Measurements from ENCODE around the gene PRKG1. TPM values are rescaled to one million over a fixed set of nuclear protein-coding genes. Genes with fewer than 3 reads are reported as not detected.

PRKG1 gene
- total RNA-seq, 1 donor from 2014 or later = 22.8 TPM

- Mint-ChIP-seq H3K27me3 (ENCODE audit: low read depth) (no peaks in the 10 kb centered on the region), H3K4me1 (ENCODE audit: low read depth) (peaks cover 5% of the 10 kb centered on the region), H3K36me3 (ENCODE audit: low read depth) (peaks cover 5% of the 10 kb centered on the region), H3K4me3 (ENCODE audit: unreplicated experiment) (no peak overlapping the region), H3K9me3 (ENCODE audit: low read depth) (no peaks in the 10 kb centered on the region), H3K27ac (ENCODE audit: unreplicated experiment) (no peak overlapping the region)
- no peak for DNase-seq (ENCODE audit: low spot score)
- no peak for TF ChIP-seq CTCF (IDR thresholded peaks at IDR 0.05)
These were observed 39.5 kb upstream of the PRKG1 start for GRCh38 chr10:51034769-51035168.

GRCh38 chr10:51035344-51035743 lies 38.9 kb upstream of the PRKG1 start:
- TF ChIP-seq CTCF (IDR thresholded peaks at IDR 0.05) = no peak
- H3K36me3 Mint-ChIP-seq (ENCODE audit: low read depth) = peaks cover 5% of the 10 kb centered on the region
- no peak overlapping the region for H3K4me3 Mint-ChIP-seq (ENCODE audit: unreplicated experiment)

GRCh38 chr10:51045871-51046270 lies 28.4 kb upstream of the PRKG1 start:
- no peak overlapping the region for H3K27ac Mint-ChIP-seq (ENCODE audit: unreplicated experiment)
- H3K4me1 Mint-ChIP-seq (ENCODE audit: low read depth) = no peaks in the 10 kb centered on the region
- H3K36me3 Mint-ChIP-seq (ENCODE audit: low read depth) = no peaks in the 10 kb centered on the region
- no peaks in the 10 kb centered on the region for H3K9me3 Mint-ChIP-seq (ENCODE audit: low read depth)
- no peak for TF ChIP-seq CTCF (IDR thresholded peaks at IDR 0.05)
- no peaks in the 10 kb centered on the region for H3K27me3 Mint-ChIP-seq (ENCODE audit: low read depth)
- DNase-seq (ENCODE audit: low spot score) = no peak
- no peak overlapping the region for H3K4me3 Mint-ChIP-seq (ENCODE audit: unreplicated experiment)

More at GRCh38 chr10:51035344-51035743, 38.9 kb upstream of the PRKG1 start:
- Mint-ChIP-seq H3K9me3 (ENCODE audit: low read depth) (no peaks in the 10 kb centered on the region), H3K27me3 (ENCODE audit: low read depth) (no peaks in the 10 kb centered on the region), H3K4me1 (ENCODE audit: low read depth) (peaks cover 5% of the 10 kb centered on the region), H3K27ac (ENCODE audit: unreplicated experiment) (no peak overlapping the region)
- DNase-seq (ENCODE audit: low spot score) = no peak

- H3K36me3 Mint-ChIP-seq (ENCODE audit: low read depth) = no peaks in the 10 kb centered on the region
- H3K27me3 Mint-ChIP-seq (ENCODE audit: low read depth) = no peaks in the 10 kb centered on the region
- peaks cover 3% of the 10 kb centered on the region for H3K4me1 Mint-ChIP-seq (ENCODE audit: low read depth)
- no peak overlapping the region for H3K27ac Mint-ChIP-seq (ENCODE audit: unreplicated experiment)
- H3K9me3 Mint-ChIP-seq (ENCODE audit: low read depth) = no peaks in the 10 kb centered on the region
- no peak for DNase-seq (ENCODE audit: low spot score)
- no peak overlapping the region for H3K4me3 Mint-ChIP-seq (ENCODE audit: unreplicated experiment)
- no peak for TF ChIP-seq CTCF (IDR thresholded peaks at IDR 0.05)
These were observed 27.6 kb upstream of the PRKG1 start for GRCh38 chr10:51046654-51047053.

GRCh38 chr10:51047857-51048256 lies 26.4 kb upstream of the PRKG1 start:
- TF ChIP-seq CTCF (IDR thresholded peaks at IDR 0.05) = peak; percentile 68
- Mint-ChIP-seq H3K27ac (ENCODE audit: unreplicated experiment) (no peak overlapping the region), H3K36me3 (ENCODE audit: low read depth) (no peaks in the 10 kb centered on the region), H3K4me1 (ENCODE audit: low read depth) (peaks cover 10% of the 10 kb centered on the region), H3K9me3 (ENCODE audit: low read depth) (no peaks in the 10 kb centered on the region), H3K4me3 (ENCODE audit: unreplicated experiment) (no peak overlapping the region), H3K27me3 (ENCODE audit: low read depth) (no peaks in the 10 kb centered on the region)
- DNase-seq (ENCODE audit: low spot score) = no peak

Data from chondrocyte (in vitro differentiated cells).